Embryonic facial prominence (tissue), 1 donor: ENCODE results near the gene POLR2J2.
"Not testable (repeated sequence)": the region's sequence is repeated elsewhere in the genome, so short reads cannot be mapped to it uniquely, and the experiment has no call there.

ENCODE experiments used
- DNase-seq: peaks from one replicate; pipeline ENCODE4 v3.0.0-alpha.2; 2016; ENCODE audit errors: extremely low spot score

Gene POLR2J2

DNA sequence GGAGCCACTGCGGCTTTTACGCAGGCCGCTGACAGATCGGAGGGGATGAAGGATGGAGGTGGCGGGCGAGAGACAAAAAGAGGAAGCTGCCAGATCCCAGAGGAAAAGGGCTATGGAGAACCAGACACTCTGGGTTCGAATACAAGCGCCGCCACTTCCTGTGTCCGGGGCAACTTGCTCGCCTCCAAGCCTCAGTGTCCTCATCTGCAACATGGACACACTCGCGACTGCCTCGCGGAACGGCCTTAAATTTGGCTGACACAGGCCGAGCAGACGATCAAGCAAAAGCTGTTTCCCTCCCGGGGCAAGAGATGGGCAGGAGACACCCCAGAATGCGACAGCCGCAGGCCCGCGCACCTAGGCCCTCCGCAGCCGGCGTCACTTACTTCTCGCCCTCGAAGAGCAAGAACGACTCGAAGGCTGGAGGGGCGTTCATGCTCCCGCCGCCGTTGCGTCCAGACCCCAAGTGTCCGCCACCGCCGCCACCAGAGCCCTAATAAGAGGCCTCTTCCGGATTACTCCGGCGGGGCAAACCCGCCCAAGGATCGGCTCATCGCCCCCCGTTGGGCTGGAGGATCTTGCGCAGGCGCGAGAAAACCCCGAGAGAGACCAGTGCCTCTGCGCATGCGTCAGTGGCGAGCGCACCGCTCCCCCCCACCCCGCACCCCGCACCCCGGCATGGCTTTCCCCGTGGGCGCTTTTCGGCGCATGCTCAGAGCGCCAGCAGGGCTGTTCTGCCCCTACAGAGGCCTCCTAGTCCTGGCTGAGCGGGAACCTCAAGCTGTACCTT is at the start of gene POLR2J2:
Gene POLR2J2, minus strand, starts transcription at position 498 of the 790 bp plus-strand sequence. Its CDS starts 62 bp downstream, at position 436.
- DNase-seq: peak; percentile 70

GRCh38 chr7:102718491-102718890 is 47.0 kb upstream of the POLR2J2 start:
- not testable (repeated sequence) for DNase-seq

DNA sequence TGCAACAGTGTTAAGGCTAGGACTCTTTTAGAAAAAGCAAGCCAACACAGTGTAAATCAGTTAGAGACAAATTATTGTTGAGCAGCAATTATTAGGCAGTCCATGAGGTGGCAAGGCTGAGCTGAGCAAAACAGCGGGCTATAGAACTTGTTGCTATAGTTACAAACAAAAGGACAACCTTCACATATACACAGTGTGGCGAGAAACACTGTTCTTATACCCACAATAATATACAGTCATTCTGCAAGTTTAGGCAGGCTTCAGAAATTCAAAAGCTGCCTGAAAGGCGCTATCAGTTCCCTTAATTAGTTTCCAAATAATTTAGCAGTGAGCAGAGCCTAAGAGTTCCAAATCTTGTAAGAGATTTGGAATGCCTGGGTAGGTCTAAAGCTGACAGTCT is 44.3 kb upstream of the POLR2J2 start:
- not testable (repeated sequence) for DNase-seq

GRCh38 chr7:102714774-102715522 is 43.5 kb upstream of the POLR2J2 start:
- not testable (repeated sequence) for DNase-seq

DNA sequence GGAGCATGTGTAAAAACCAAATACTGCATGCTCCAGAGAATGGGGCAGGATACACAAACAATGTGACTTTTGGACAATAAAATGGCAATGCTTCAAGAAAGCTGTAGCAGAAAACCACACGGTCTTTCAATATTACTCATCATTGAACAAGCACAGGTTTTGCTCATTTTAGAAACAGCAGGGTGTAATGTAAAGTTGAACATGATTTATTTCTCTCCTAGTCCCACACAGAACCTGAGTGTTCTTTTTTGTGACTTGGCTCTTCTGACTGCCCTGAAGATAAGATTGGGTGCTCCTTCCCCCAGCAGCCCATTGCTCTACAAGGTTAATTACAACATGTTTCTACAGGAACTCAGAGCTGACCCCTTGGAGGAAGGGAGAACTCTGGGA is 42.2 kb upstream of the POLR2J2 start:
- not testable (repeated sequence) for DNase-seq

DNA sequence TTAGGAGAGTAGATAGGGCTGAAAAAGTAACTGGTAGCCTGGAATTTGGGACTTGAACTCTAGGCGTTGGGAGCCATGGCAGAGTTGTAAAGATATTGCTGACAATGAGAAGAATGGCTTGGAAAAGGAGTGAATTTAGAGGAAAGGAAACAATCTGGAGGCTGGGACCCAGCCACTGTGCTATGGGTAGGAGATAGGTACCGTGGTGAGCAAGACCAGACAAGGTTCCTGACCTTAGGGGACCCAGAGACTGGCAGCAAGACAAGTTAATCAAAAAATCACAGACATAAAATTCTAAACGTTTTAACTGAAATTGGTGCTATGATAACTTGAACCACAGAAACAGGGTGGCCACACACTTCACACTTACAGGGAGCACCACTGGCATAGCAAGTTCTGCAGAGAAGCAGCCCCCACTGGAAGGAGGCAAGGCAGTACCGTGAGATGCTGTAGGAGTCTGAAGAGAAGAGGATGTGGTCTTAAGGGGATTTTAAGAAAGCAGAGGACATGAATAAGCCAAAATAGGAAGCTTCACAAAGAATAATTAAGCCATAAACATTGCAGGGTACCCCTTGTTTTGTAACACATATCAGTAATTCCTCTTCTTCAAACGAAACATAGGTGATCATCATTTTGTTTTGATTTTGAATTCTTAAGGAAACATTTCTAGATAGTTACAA is 41.7 kb upstream of the POLR2J2 start:
- not testable (repeated sequence) for DNase-seq

DNA sequence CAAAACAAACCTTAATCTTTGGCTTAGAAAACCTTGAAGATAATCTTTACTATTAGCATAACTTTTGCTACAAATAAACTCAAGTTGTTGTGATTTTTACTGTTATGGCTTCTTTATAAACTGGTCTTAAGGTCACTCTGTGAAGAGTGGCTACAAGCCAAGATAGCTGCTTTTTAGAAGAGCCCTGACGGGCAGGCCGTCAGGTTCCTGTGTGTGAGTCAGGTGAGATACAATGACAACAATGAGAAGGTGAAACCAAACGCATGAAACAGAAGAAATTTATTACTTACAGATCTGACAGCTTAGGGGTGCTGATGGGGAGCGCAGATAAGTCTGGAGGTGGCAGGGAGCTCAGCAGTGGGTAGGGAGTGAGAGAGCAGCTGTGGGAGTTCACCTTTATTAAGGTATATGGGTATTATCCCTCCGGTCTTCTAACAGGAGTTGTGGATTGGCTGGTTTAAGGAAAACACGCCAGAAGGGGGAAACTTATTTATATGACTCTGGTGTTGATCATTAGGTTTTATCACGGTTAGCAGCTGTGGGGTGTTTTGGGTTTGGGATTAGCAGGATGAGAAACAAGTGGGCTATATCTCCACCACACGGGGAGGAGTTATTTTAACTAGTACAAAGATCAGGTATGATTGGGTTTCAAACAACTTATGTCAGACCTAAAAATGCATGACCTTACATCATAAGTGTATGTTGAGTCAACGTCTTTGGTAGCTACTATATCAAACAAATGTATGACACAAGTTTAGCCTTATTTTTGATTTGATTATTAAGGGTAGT is 27.7 kb upstream of the POLR2J2 start:
- DNase-seq: not testable (repeated sequence)

DNA sequence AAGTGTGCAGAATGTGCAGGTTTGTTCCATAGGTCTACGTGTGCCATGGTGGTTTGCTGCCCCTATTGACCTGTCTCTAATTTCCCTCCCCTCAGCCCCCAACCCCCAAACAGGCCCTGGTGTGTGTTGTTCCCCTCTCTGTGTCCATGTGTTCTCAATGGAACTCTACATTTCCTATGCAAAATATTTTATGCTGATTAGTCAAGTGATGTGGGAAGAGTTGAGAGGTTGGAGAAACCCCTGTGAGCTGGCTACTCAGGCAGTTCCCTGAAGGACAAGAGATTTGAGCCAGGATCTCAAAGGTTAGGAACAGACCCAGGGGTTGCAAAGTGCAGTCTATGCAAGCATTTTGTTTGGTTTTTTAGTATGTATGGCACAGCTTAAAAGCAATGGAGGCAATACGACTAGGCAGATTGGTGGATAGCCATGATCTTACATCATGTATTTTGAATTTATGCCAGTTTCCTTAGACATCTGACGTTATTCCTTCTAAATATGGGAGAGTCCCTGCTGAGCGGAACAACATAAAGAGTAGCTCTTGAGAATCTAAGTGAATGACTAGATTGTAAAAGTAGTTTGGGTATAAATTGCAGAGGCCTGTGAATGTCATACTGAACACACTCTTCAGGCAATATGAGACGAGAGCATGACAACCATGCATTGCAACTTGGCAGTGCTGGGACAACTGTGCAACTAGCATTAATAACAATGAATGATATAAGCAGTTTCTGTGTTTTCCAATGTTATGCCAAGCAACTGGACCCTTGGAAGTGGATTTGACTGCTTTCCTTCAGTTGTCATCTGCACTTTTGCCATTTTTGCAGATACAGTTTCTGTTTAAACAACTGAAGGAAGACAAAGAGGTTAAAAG is 26.4 kb upstream of the POLR2J2 start:
- not testable (repeated sequence) for DNase-seq

DNA sequence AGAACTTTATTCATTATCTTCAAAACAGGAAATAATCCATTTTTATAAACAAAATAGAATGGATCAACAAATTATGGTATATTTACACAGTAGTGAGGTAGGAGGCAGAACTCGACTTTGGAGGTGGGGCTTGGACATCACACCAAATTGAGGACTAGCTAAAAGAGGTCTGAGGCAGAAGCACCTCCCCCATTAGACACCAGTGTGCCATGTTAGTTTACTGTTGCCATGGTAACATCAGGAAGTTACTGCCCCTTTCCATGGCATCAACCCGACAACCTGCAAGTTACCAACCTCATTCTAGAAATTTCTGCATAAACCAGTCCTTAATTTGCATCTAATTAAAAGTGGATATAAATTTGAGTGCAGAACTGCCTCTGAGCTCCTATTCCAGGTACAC is 24.5 kb upstream of the POLR2J2 start:
- not testable (repeated sequence) for DNase-seq

DNA sequence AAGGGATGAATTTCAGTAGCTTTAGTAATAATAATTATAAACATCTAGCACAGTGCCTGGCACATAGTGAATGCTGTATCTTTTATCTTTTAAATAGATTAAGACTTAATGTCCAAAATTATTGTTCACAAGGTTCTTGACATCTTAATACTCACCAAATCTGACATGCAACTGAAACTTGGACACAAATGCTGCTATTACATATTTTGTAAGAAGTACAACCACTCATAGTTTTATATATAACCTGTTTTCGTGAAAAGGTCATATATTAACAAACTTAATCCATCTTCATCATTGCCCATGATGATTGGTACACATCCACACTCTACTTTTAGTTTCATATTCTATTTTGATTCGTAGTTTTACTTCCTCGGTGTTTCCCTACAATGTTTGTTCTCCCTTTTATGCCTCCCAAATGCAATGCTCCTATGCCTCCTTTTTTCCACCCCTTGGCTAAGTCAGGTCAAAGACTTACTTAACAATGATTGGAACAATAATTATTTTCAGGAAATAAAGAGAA is 23.6 kb upstream of the POLR2J2 start:
- DNase-seq: not testable (repeated sequence)

- not testable (repeated sequence) for DNase-seq
These were observed 22.5 kb upstream of the POLR2J2 start for GRCh38 chr7:102694008-102694407.

GRCh38 chr7:102690602-102691001 is 19.1 kb upstream of the POLR2J2 start:
- DNase-seq: not testable (repeated sequence)

GRCh38 chr7:102689436-102690282 is 18.2 kb upstream of the POLR2J2 start:
- not testable (repeated sequence) for DNase-seq

DNA sequence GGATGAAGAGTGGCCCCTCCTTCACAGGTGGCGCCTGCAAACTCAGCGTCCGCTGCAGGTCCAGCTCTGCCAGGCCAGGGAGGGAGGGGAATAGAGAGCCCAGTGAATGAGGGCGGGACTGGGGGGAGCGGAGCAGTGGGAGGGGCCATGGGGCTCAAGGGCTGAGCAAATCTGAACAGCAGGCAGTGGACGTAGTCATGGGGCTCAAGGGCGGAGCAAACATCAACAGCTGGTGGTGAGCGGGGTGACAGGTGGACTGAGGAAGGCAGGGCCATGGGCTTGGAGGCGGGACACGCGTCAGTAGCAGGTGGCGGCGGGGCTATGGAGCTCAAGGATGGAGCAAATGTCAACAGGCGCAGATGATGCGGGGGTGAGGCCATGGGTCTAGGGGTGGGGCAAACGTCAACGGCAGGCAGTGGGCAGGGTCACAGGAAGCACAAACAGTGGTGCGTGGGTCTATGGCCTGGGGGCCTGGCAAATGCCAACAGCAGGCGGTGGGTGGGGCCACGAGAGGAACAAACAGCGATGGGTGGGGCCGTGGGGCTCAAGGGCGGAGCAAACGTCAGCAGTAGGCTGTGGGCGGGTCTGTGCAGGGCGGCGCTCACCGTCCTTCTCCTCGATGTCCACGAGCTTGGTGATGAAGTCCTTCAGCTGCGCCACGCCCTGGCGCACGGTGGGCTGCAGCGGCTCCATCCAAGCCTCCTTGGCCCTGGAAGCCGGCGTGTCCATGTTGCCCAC is 17.0 kb upstream of the POLR2J2 start:
- not testable (repeated sequence) for DNase-seq

- not testable (repeated sequence) for DNase-seq
These were observed 11.1 kb upstream of the POLR2J2 start for GRCh38 chr7:102682560-102682959.

GRCh38 chr7:102680780-102681179 is 9.3 kb upstream of the POLR2J2 start:
- DNase-seq: not testable (repeated sequence)

- not testable (repeated sequence) for DNase-seq
These were observed 4.1 kb upstream of the POLR2J2 start for GRCh38 chr7:102675545-102675944.

DNA sequence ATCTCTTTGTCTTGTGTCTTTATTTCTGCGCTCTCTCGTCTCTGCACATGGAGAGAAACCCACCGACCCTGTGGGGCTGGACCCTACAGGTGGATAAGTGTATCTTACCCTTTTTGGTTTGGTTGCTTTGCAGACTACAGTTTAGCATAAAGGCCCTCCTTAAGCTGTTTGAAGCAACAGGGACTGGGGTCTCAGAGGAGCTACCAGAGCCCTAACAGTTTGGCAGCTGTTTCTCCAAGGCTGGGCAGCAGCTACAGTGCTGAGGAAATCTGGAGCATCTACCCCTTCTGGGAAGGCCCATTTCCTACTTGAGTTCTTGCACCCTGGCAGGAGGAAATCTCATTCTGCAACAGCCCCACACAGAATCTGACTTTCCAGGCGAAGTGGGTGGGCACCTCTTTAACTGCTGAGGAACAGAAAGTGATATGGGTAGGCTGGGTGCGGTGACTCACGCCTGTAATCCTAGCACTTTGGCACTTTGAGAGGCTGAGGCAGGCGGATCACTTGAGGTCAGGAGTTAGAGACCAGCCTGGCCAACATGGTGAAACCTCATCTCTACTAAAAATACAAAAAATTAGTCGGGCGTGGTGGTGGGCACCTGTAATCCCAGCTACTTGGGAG is 2.1 kb upstream of the POLR2J2 start:
- not testable (repeated sequence) for DNase-seq
